SU-DHL-6 (cell line): Measurements from ENCODE around the gene PDIA2.

ENCODE experiments used
- H2AFZ ChIP-seq: fragments of 200-600 bp; sonication (generic); 2 replicates; pipeline ENCODE4 v1.6.1; 2014; ENCODE audit warnings: low read depth, mild to moderate bottlenecking, moderate library complexity, mixed read lengths, antibody characterized with exemption, low read length; ENCODE audit not compliant: severe bottlenecking
- H3F3A ChIP-seq: fragments of 200-600 bp; shearing (Covaris generic); 2 replicates; pipeline ENCODE4 v1.6.0; 2016; ENCODE audit warnings: antibody characterized with exemption, mild to moderate bottlenecking; ENCODE audit not compliant: insufficient read depth
- H3K27ac ChIP-seq: fragments of 200-600 bp; sonication (generic); 2 replicates; pipeline ENCODE4 v1.5.1; 2016; ENCODE audit warnings: low read depth, mild to moderate bottlenecking, low read length, moderate library complexity, mixed read lengths
- H3K27me3 ChIP-seq: fragments of 200-600 bp; sonication (generic), shearing (Covaris generic); 2 replicates; pipeline ENCODE4 v1.6.0; 2014; ENCODE audit warnings: mild to moderate bottlenecking, low read length
- H3K36me3 ChIP-seq: fragments of 200-600 bp; sonication (generic); 2 replicates; pipeline ENCODE4 v1.6.1; 2014; ENCODE audit warnings: mild to moderate bottlenecking, low read length, mixed read lengths
- H3K4me2 ChIP-seq: fragments of 300-600, 200-600 bp; shearing (Covaris generic), sonication (generic); 2 replicates; pipeline ENCODE4 v1.6.0; 2014; ENCODE audit warnings: low read length, low read depth, mild to moderate bottlenecking; ENCODE audit not compliant: poor library complexity, severe bottlenecking
- H3K4me3 ChIP-seq: fragments of 200-600 bp; sonication (generic); 2 replicates; pipeline ENCODE4 v1.5.1; 2014; ENCODE audit warnings: antibody characterized with exemption, low read length, mild to moderate bottlenecking, mixed read lengths; ENCODE audit not compliant: insufficient read depth, poor library complexity, severe bottlenecking
- H3K79me2 ChIP-seq: fragments of 200-600 bp; sonication (generic); 2 replicates; pipeline ENCODE4 v1.6.1; 2014; ENCODE audit warnings: mild to moderate bottlenecking, low read length, moderate library complexity; ENCODE audit not compliant: insufficient read depth
- H3K9ac ChIP-seq: fragments of 200-600 bp; sonication (generic); 2 replicates; pipeline ENCODE4 v1.7.0; 2014; ENCODE audit warnings: mild to moderate bottlenecking, low read length
- H3K9me2 ChIP-seq: fragments of 200-600 bp; sonication (generic); replicated peaks from 2 replicates; pipeline ENCODE4 v1.6.1; 2014; ENCODE audit warnings: low read length; ENCODE audit not compliant: insufficient read depth
- H3K9me3 ChIP-seq: fragments of 200-600 bp; sonication (generic); 2 replicates; pipeline ENCODE4 v1.6.1; 2014; ENCODE audit warnings: low read length, mixed read lengths; ENCODE audit not compliant: insufficient read depth
- H4K20me1 ChIP-seq: fragments of 200-600 bp; sonication (generic); 2 replicates; pipeline ENCODE4 v1.6.1; 2014; ENCODE audit warnings: low read depth, mild to moderate bottlenecking, antibody characterized with exemption, low read length, moderate library complexity, mixed read lengths
- CTCF ChIP-seq: fragments of 200-600 bp; sonication (generic); IDR thresholded peaks from one replicate; pipeline ENCODE4 v1.5.1; 2017; ENCODE audit warnings: antibody characterized with exemption, mild to moderate bottlenecking, low read length, moderate library complexity; ENCODE audit not compliant: insufficient read depth, poor library complexity, severe bottlenecking
- EZH2phosphoT487 ChIP-seq: fragments of 200-600 bp; sonication (generic), shearing (Covaris generic); conservative IDR thresholded peaks from 2 replicates; pipeline ENCODE4 v1.6.1; 2018; ENCODE audit warnings: mild to moderate bottlenecking, antibody characterized with exemption, low read length, moderate library complexity, mixed read lengths

The PDIA2 gene

DNA sequence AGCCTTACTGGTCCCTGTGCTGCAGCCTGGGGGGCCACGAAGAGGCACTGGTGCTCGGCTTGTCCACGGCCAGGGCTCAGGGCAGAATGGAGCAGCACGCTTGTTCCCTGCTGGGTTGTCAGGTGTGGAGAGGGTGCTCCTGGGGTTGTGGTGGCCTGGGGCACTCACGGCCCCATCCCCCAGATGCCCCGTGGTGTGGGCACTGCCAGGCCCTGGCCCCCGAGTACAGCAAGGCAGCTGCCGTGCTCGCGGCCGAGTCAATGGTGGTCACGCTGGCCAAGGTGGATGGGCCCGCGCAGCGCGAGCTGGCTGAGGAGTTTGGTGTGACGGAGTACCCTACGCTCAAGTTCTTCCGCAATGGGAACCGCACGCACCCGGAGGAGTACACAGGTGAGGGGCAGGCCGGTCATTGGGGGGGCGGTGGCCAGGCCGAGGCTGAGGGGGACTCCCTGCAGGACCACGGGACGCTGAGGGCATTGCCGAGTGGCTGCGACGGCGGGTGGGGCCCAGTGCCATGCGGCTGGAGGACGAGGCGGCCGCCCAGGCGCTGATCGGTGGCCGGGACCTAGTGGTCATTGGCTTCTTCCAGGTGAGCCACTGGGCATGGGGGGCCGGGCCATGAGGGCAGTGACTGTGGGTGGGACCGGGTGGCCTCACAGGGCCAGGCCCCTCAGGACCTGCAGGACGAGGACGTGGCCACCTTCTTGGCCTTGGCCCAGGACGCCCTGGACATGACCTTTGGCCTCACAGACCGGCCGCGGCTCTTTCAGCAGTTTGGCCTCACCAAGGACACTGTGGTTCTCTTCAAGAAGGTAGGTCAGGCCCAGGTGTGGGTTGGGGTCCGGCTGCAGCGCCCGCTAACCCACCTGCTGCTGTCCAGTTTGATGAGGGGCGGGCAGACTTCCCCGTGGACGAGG lies 1.5 kb downstream of the PDIA2 start:
- Histone ChIP-seq H3F3A (no peaks in the 10 kb centered on the region), H3K36me3 (no peaks in the 10 kb centered on the region), H3K27ac (no peak overlapping the region)

DNA sequence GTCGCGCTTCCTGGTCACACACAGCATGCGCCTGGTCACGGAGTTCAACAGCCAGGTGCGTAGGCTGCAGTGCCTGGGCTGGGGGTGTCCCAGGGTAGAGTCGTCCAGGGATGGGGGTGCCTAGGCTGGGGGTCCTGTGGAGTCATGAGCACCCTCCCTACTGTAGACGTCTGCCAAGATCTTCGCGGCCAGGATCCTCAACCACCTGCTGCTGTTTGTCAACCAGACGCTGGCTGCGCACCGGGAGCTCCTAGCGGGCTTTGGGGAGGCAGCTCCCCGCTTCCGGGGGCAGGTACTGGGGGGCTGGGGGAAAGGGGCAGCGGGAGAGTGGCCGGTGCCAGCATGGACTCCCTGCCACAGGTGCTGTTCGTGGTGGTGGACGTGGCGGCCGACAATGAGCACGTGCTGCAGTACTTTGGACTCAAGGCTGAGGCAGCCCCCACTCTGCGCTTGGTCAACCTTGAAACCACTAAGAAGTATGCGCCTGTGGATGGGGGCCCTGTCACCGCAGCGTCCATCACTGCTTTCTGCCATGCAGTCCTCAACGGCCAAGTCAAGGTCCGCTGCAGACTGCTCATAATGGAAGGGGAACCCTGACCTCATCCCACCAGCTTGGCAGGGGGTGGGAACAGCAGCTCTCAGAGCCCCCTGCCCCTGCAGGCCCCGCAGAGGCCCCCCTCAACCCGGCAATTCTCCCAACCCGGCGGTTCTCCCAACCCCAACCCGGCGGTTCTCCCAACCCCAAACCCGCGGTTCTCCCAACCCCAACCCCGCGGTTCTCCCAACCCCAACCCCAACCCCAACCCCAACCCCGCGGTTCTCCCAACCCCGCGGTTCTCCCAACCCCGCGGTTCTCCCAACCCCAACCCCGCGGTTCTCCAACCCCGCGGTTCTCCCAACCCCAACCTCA lies 2.4 kb downstream of the PDIA2 start:
- H3K9ac ChIP-seq, result no peak overlapping the region
- no peaks in the 10 kb centered on the region for H3K79me2 ChIP-seq
- no peak for TF ChIP-seq EZH2phosphoT487
- no peak for TF ChIP-seq CTCF
- no peak overlapping the region for H3K4me2 ChIP-seq
- no peaks in the 10 kb centered on the region for H3F3A ChIP-seq
- H4K20me1 ChIP-seq, result no peaks in the 10 kb centered on the region
- no peaks in the 10 kb centered on the region for H3K36me3 ChIP-seq
- no peaks in the 10 kb centered on the region for H3K9me3 ChIP-seq
- H3K27me3 ChIP-seq, result no peaks in the 10 kb centered on the region
- H3K27ac ChIP-seq, result no peak overlapping the region
- H3K9me2 ChIP-seq, result no peaks in the 10 kb centered on the region
- H3K4me3 ChIP-seq, result no peak overlapping the region
- no peak overlapping the region for H2AFZ ChIP-seq

More for the DNA sequence above, 1.5 kb downstream of the PDIA2 start:
- Histone ChIP-seq H3K27me3 (no peaks in the 10 kb centered on the region), H4K20me1 (no peaks in the 10 kb centered on the region), H3K9me3 (no peaks in the 10 kb centered on the region), H2AFZ (no peak overlapping the region), H3K9ac (no peak overlapping the region), H3K9me2 (no peaks in the 10 kb centered on the region), H3K4me2 (no peak overlapping the region), H3K79me2 (no peaks in the 10 kb centered on the region), H3K4me3 (no peak overlapping the region)
- TF ChIP-seq CTCF, result no peak

- H3K27ac ChIP-seq, result no peak overlapping the region
- H3K9ac ChIP-seq, result no peak overlapping the region
- no peaks in the 10 kb centered on the region for H3K9me2 ChIP-seq
- no peak overlapping the region for H2AFZ ChIP-seq
- H3F3A ChIP-seq, result no peaks in the 10 kb centered on the region
- no peaks in the 10 kb centered on the region for H4K20me1 ChIP-seq
- H3K27me3 ChIP-seq, result no peaks in the 10 kb centered on the region
- no peak overlapping the region for H3K4me2 ChIP-seq
- no peaks in the 10 kb centered on the region for H3K9me3 ChIP-seq
- H3K79me2 ChIP-seq, result no peaks in the 10 kb centered on the region
- no peaks in the 10 kb centered on the region for H3K36me3 ChIP-seq
- TF ChIP-seq EZH2phosphoT487, result no peak
- no peak for TF ChIP-seq CTCF
- no peak overlapping the region for H3K4me3 ChIP-seq
Observed at GRCh38 chr16:286491-287297, 3.7 kb downstream of the PDIA2 start.
